Epithelial cell of esophagus (primary cell): ENCODE results near the gene MGAT1.
"Not testable (repeated sequence)": the region's sequence is repeated elsewhere in the genome, so short reads cannot be mapped to it uniquely, and the experiment has no call there.

Source experiments
- DNase-seq: peaks from one replicate; pipeline ENCODE4 v3.0.0; 2010; ENCODE audit warnings: low read depth
- H3K4me3 ChIP-seq: 2 replicates; pipeline ENCODE4 v1.5.1; 2011; ENCODE audit warnings: mild to moderate bottlenecking, low read length, control low read depth
- TF ChIP-seq, protein P1 (sequence below): IDR thresholded peaks from 2 replicates; pipeline ENCODE4 v1.5.1; 2011; ENCODE audit warnings: low read depth, mild to moderate bottlenecking, low read length, control low read depth, inconsistent platforms; ENCODE audit not compliant: insufficient read depth; ENCODE audit errors: missing control alignments

Gene MGAT1

DNA sequence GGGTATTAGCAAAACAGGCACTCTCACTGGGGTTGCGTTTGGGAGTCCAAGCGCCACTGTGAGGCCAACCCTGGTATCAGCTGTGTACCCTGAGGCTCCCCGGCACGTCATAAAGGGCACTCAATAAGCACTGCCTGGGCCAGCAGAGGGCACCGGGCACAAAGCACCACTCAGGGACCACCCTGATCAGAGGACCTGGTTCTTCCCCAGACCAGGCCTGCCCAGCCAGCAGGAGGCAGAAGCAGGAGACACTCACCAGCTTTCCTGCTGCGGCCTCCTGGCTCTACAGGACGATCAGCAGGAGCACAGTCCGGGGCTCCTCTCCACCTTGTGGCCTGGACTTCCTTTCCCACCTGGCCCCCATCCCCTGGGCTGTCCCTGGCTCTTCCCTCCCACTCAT lies 12.6 kb downstream of the MGAT1 start:
- no peak for DNase-seq
- TF ChIP-seq, protein P1, sequence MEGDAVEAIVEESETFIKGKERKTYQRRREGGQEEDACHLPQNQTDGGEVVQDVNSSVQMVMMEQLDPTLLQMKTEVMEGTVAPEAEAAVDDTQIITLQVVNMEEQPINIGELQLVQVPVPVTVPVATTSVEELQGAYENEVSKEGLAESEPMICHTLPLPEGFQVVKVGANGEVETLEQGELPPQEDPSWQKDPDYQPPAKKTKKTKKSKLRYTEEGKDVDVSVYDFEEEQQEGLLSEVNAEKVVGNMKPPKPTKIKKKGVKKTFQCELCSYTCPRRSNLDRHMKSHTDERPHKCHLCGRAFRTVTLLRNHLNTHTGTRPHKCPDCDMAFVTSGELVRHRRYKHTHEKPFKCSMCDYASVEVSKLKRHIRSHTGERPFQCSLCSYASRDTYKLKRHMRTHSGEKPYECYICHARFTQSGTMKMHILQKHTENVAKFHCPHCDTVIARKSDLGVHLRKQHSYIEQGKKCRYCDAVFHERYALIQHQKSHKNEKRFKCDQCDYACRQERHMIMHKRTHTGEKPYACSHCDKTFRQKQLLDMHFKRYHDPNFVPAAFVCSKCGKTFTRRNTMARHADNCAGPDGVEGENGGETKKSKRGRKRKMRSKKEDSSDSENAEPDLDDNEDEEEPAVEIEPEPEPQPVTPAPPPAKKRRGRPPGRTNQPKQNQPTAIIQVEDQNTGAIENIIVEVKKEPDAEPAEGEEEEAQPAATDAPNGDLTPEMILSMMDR = no peak
- no peak overlapping the region for H3K4me3 ChIP-seq

DNA sequence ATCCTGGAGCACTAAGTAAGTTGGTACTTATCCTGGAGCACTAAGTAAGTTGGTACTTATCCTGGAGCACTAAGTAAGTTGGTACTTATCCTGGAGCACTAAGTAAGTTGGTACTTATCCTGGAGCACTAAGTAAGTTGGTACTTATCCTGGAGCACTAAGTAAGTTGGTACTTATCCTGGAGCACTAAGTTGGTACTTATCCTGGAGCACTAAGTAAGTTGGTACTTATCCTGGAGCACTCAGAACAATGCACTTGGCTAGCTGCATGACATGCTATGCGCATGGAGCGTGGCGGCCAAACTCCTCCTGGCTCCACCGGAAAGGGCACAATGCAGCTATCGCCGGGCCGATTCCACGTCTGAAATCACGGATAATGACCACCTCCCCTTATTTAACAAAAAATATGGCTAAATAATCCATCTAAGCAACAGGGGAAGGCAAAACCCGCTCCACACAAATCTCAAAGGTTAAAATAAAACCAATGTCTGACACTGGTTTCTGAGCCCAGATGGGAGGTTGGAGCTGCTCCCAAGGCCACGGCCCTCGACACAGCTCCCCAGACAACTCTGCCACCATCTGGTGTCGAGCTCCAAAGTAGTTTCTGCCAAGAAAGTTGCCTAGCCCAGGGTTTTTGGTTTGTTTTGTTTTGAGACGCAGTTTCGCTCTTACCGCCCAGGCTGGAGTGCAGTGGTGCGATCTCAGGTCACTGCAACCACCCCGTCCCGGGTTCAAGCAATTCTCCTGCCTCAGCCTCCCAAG lies 13.8 kb downstream of the MGAT1 start:
- H3K4me3 ChIP-seq, DNase-seq: not testable (repeated sequence)

DNA sequence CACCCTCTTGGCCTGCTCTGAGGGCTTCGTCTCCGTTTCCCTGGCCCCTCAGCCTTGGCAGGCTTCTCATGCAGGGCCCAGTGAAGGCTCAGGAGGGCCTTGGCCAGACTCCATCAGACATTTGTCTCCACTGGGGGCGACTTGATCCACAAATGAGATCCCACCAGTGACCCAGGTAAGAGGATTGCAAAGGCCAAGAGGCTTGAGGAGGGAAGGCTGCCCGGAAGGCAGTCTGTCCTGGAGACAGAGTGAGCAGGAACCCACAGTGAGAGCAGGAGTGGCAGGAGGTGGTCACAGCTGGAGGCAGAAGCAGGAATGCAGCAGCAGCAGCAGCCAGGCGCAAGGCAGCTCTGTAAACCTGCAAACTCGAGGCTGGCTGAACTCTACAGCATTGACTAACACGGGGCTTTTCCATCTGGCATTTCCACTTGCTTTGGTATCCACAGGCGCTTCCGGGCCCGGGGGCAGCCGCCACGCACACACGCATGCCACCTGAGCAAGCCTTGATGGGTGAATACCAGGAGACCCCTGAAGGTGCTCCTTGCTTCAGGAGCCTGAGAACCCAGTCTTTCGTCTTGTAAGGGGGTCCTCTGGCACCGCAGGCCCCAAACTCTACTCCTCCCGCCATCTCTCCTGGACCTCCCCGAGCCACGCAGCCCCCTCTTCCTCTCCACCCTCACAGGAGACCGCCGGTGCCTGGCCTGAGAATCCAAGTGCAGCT lies 14.7 kb downstream of the MGAT1 start:
- H3K4me3 ChIP-seq = no peak overlapping the region
- TF ChIP-seq, protein P1 = no peak
- DNase-seq = no peak

DNA sequence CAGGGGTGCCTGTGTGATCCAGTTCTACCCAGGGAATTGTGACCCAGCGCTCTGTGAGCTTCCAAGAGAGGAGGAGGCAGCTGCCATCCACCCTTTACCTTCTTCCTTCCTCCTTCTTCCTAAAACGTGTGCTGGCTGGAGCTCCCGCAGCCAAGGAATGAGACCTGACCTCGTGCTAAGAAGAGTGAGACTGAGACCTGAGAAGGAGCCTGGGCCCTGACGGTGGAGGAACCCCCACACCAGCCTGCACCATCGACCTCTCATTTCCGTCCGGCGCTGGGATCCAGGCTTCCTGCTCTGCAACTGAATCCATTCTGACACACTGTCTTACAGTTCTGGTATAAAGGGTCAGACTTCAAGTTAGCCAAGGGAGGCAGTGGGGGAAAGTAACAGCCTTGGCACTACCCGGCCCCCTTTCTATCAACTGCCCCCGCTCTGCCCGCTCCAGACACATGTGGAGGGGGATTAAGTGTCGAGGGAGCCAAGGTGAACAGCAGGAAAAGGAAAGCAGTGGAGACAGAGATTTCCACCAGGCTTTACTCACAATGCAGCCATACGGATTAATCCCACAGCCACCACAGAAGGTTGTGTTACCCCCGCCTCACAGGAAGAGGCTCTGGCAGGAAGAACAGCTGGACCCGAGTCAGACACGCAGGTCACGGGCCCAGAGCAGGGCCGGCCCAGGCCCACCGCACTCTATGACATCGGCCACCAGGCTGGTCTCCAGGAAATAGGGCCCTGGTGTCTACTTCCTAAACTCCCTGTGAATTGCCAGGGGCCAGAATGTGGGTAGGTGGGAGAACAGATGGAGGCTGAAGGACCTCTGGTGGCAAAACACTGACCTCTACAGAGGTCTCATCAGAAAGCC lies 15.8 kb downstream of the MGAT1 start:
- no peak overlapping the region for H3K4me3 ChIP-seq
- TF ChIP-seq, protein P1 = no peak
- no peak for DNase-seq

DNA sequence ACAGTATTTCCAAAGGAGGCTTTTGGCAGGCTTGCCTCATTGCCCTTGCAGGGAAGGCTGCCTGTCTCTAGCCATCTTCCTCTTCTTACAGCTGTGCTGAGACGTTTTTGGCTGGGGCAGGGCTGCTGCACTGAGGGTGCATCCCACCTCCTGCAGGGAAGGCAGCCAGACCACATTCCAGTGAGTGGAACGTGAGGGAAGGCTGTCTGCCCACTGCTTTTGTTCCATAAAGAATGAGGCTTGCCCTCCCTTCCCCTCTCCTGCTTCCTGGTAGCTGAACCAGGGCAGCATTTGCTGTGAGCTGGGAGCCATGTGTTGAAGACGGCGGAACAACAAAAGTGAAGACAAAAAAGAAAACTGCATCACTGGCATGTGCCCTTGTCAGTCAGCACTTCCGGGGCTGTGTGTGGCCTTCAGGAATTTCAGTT lies 16.8 kb downstream of the MGAT1 start:
- TF ChIP-seq, protein P1 = no peak
- H3K4me3 ChIP-seq = no peak overlapping the region
- peak; percentile 71 for DNase-seq

DNA sequence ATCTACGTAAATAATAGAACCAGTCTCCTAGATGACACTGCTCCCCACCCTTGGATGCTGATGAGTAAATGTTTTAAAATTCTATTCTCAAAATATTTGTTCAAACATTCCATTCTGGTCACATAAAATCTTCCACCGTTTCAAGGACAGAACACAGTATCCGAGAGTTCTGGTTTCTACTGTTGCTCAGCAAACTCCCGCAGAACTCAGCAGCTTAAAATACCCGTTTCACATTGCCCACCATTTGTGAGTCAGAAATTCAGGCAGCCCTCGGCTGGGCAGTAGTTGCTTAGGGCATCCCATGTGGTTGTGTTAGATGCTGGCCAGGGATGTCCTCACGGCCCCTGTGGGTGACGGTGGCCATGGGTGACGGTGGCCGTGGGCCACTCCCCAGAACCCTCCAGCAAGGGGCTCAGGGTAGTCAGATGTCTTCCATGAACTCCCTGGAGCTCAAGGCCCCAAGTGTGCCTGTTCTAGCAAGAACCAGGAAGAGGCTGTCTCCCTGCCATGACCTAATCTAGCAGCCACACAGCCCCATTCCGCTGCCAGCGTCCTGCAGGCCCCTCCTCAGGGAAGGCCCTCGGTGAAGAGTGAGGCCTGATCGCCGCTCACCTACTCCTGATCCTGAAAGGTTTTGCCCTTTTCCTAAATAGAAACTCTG lies 17.4 kb downstream of the MGAT1 start:
- H3K4me3 ChIP-seq = no peak overlapping the region
- peak; percentile 62 for DNase-seq

More for the DNA sequence above, 17.4 kb downstream of the MGAT1 start:
- TF ChIP-seq, protein P1 = no peak
